Measurements from ENCODE around the gene NPC2.

NPC2 gene

DNA sequence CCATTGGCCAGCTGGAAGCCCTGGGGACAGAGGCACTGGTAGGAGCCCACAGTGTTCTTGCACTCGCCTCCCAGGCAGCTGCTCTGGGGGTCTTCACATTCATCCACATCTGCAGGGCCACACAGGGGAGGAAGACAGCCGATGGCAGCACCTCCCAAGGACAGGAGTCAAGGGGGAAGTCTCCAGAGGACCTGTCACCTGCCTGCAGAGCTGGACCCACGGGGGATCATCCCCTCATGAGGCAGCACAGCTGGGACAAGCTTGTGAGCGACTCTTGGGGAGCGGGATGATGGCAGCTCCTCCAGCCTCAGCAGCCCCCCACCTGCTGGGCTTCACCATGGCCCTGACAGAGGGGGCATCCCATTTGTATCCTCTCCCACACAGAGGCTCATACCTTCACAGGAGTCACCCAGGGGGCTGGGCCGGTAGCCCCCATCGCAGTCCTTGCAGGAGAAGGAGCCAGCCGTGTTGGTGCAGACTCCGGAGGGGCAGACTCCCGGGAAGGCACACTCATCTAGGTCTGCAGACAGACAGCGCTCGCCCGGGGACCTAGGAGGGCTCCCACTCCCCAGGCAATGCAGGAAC lies 15.8 kb upstream of the NPC2 start:
- Histone ChIP-seq H3F3A (ENCODE audit: low read depth) (no peaks in the 10 kb centered on the region), H3K4me2 (ENCODE audit: low read depth, low read length, poor library complexity, severe bottlenecking) (no peak overlapping the region), H3K4me1 (ENCODE audit: insufficient read depth, low read length, poor library complexity, severe bottlenecking) (peaks cover 3% of the 10 kb centered on the region), H3K79me2 (ENCODE audit: insufficient read depth, low read length) (no peaks in the 10 kb centered on the region), H3K9ac (ENCODE audit: low read depth, low read length, poor library complexity, severe bottlenecking) (no peak overlapping the region), H4K20me1 (ENCODE audit: insufficient read depth, low read length, poor library complexity, severe bottlenecking) (no peaks in the 10 kb centered on the region), H3K27me3 (ENCODE audit: insufficient read depth, low read length, poor library complexity, severe bottlenecking) (no peaks in the 10 kb centered on the region), H3K36me3 (ENCODE audit: insufficient read depth, low read length) (no peaks in the 10 kb centered on the region), H3K9me2 (replicated peaks; ENCODE audit: low read depth, low read length) (no peaks in the 10 kb centered on the region), H3K9me3 (ENCODE audit: insufficient read depth, low read depth, low read length) (no peaks in the 10 kb centered on the region), H2AFZ (ENCODE audit: low read length) (no peak overlapping the region), H3K4me3 (ENCODE audit: low read length, poor library complexity, severe bottlenecking) (no peak overlapping the region)
- TF ChIP-seq EZH2phosphoT487 (IDR thresholded peaks at IDR 0.05; ENCODE audit: borderline replicate concordance), result no peak
- TF ChIP-seq, protein P1, sequence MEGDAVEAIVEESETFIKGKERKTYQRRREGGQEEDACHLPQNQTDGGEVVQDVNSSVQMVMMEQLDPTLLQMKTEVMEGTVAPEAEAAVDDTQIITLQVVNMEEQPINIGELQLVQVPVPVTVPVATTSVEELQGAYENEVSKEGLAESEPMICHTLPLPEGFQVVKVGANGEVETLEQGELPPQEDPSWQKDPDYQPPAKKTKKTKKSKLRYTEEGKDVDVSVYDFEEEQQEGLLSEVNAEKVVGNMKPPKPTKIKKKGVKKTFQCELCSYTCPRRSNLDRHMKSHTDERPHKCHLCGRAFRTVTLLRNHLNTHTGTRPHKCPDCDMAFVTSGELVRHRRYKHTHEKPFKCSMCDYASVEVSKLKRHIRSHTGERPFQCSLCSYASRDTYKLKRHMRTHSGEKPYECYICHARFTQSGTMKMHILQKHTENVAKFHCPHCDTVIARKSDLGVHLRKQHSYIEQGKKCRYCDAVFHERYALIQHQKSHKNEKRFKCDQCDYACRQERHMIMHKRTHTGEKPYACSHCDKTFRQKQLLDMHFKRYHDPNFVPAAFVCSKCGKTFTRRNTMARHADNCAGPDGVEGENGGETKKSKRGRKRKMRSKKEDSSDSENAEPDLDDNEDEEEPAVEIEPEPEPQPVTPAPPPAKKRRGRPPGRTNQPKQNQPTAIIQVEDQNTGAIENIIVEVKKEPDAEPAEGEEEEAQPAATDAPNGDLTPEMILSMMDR (conservative IDR thresholded peaks at IDR 0.05; ENCODE audit: low read length), result no peak

DNA sequence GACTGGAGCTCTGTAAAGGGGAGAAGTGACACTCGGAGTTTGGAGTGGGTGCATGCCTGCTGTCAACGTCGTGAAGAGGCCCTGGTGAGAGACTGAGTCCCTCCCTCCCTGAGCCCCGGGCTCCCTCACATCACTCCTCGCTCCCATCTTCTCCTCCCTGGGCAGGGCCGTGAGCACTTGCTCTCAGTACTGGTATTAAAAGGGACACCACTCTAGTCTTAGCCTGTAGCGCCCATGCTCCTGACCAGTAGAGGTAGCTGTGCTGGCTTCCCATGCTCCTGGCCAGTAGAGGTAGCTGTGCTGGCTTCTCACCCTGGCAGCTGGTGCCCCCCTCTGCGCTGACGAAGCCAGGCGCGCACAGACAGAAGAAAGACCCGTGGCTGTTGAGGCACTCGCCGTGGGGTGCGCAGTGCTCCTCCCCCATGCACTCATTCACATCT lies 15.2 kb upstream of the NPC2 start:
- Histone ChIP-seq H3K9me2 (replicated peaks; ENCODE audit: low read depth, low read length) (no peaks in the 10 kb centered on the region), H3K27me3 (ENCODE audit: insufficient read depth, low read length, poor library complexity, severe bottlenecking) (no peaks in the 10 kb centered on the region), H3K4me1 (ENCODE audit: insufficient read depth, low read length, poor library complexity, severe bottlenecking) (no peaks in the 10 kb centered on the region), H4K20me1 (ENCODE audit: insufficient read depth, low read length, poor library complexity, severe bottlenecking) (no peaks in the 10 kb centered on the region), H3K4me2 (ENCODE audit: low read depth, low read length, poor library complexity, severe bottlenecking) (no peak overlapping the region), H3K4me3 (ENCODE audit: low read length, poor library complexity, severe bottlenecking) (no peak overlapping the region), H3K79me2 (ENCODE audit: insufficient read depth, low read length) (no peaks in the 10 kb centered on the region), H3K36me3 (ENCODE audit: insufficient read depth, low read length) (no peaks in the 10 kb centered on the region), H3K9ac (ENCODE audit: low read depth, low read length, poor library complexity, severe bottlenecking) (no peak overlapping the region), H3K9me3 (ENCODE audit: insufficient read depth, low read depth, low read length) (no peaks in the 10 kb centered on the region), H2AFZ (ENCODE audit: low read length) (no peak overlapping the region), H3F3A (ENCODE audit: low read depth) (no peaks in the 10 kb centered on the region)
- TF ChIP-seq, protein P1 (conservative IDR thresholded peaks at IDR 0.05; ENCODE audit: low read length), result peak; percentile 68
- no peak for TF ChIP-seq EZH2phosphoT487 (IDR thresholded peaks at IDR 0.05; ENCODE audit: borderline replicate concordance)

DNA sequence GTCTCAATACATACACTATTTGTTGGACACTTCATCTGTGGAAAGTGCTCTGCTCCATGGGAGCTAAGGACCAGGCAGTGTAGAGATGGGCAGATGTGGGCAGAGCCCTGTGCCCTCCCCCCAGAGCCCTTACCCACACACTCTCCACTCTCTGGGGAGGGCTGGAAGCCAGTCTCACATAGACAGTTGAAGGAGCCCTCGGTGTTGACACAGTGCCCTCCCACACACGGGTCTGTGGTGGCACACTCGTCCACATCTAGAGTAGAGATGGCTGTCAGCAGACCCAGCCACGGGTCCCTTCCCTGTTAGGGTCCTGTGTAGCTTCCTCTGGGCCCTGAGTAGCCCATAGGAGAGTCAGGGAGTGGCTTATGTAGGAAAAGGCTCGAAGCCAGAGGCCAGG lies 14.7 kb upstream of the NPC2 start:
- Histone ChIP-seq H3K9me2 (replicated peaks; ENCODE audit: low read depth, low read length) (no peaks in the 10 kb centered on the region), H3K9me3 (ENCODE audit: insufficient read depth, low read depth, low read length) (no peaks in the 10 kb centered on the region), H3K4me1 (ENCODE audit: insufficient read depth, low read length, poor library complexity, severe bottlenecking) (no peaks in the 10 kb centered on the region), H4K20me1 (ENCODE audit: insufficient read depth, low read length, poor library complexity, severe bottlenecking) (no peaks in the 10 kb centered on the region), H3K9ac (ENCODE audit: low read depth, low read length, poor library complexity, severe bottlenecking) (no peak overlapping the region), H3K4me2 (ENCODE audit: low read depth, low read length, poor library complexity, severe bottlenecking) (no peak overlapping the region), H3K79me2 (ENCODE audit: insufficient read depth, low read length) (no peaks in the 10 kb centered on the region), H2AFZ (ENCODE audit: low read length) (no peak overlapping the region), H3K4me3 (ENCODE audit: low read length, poor library complexity, severe bottlenecking) (no peak overlapping the region), H3K27me3 (ENCODE audit: insufficient read depth, low read length, poor library complexity, severe bottlenecking) (no peaks in the 10 kb centered on the region), H3F3A (ENCODE audit: low read depth) (no peaks in the 10 kb centered on the region), H3K36me3 (ENCODE audit: insufficient read depth, low read length) (no peaks in the 10 kb centered on the region)
- TF ChIP-seq, protein P1 (conservative IDR thresholded peaks at IDR 0.05; ENCODE audit: low read length), result no peak
- TF ChIP-seq EZH2phosphoT487 (IDR thresholded peaks at IDR 0.05; ENCODE audit: borderline replicate concordance), result no peak

Measured in Loucy (cell line).